Measurements from ENCODE around the gene NACC2. TPM values are rescaled to one million over a fixed set of nuclear protein-coding genes. Genes with fewer than 3 reads are reported as not detected.

NACC2 gene
- polyA plus RNA-seq, 1 of the 3 experiments (the other 2 are of a cell fraction) = 22.1 TPM

GRCh38 chr9:135975834-135976233, 119.3 kb downstream of the NACC2 start (continued):
- TF ChIP-seq CTCF (IDR thresholded peaks at IDR 0.05) (no peak), SMC3 (IDR thresholded peaks at IDR 0.05; ENCODE audit: low read depth, low read length) (no peak), GABPA (IDR thresholded peaks at IDR 0.05; ENCODE audit: low read depth) (no peak), PBX3 (IDR thresholded peaks at IDR 0.05) (no peak), NFIC (IDR thresholded peaks at IDR 0.05; ENCODE audit: borderline replicate concordance) (no peak)

- Histone ChIP-seq H3K4me2 (no peak overlapping the region), H3K27ac (ENCODE audit: low read depth in 2 of 2, low read length in 1 of 2) (no peak overlapping the region), H3K9ac (no peak overlapping the region), H3K36me3 (replicated peaks in 1 of 2; ENCODE audit: control insufficient read depth in 1 of 2, insufficient read depth in 2 of 2, low read length in 1 of 2) (no peaks in the 10 kb centered on the region), H4K20me1 (ENCODE audit: insufficient read depth) (no peaks in the 10 kb centered on the region), H3K9me2 (no peaks in the 10 kb centered on the region), H3K79me2 (ENCODE audit: insufficient read depth) (no peaks in the 10 kb centered on the region), H3K27me3 (ENCODE audit: insufficient read depth) (no peaks in the 10 kb centered on the region), H3K4me1 (ENCODE audit: control insufficient read depth in 1 of 2, insufficient read depth in 2 of 2, low read depth in 1 of 2, low read length in 1 of 2) (peaks cover 6 to 19% of the 10 kb centered on the region in 2 experiments; a peak in 2 of 4 replicates), H3K4me3 (ENCODE audit: low read depth in 2 of 2, low read length in 1 of 2) (no peak overlapping the region), H3K9me3 (no peaks in the 10 kb centered on the region), H3F3A (replicated peaks; ENCODE audit: insufficient read depth) (no peaks in the 10 kb centered on the region), H2AFZ (ENCODE audit: low read depth) (no peak overlapping the region)
- WGBS (ENCODE audit: low lambda C conversion rate) = 52% methylated on average over 10 of the region's 10 CpGs
- CTCF ChIA-PET = interaction anchor here (1.1 to 3.5 kb wide), 2 partner anchors 148 to 167 kb away, joined by 3 to 18 read pairs; no protein-coding TSS in a partner anchor
- TF ChIP-seq MAX (IDR thresholded peaks at IDR 0.05; ENCODE audit: low read depth) = no peak
- no peak for TF ChIP-seq RFX5 (IDR thresholded peaks at IDR 0.05; ENCODE audit: low read length)
- no peak for TF ChIP-seq FOXM1 (IDR thresholded peaks at IDR 0.05; ENCODE audit: low read depth)
- TF ChIP-seq EZH2phosphoT487 (IDR thresholded peaks at IDR 0.05; ENCODE audit: borderline replicate concordance, low read depth) = no peak
- no peak for TF ChIP-seq FOXJ3 (CRISPR knock-in tag; IDR thresholded peaks at IDR 0.05)
- no peak for TF ChIP-seq CTCF (IDR thresholded peaks at IDR 0.05)
- no peak for TF ChIP-seq YY1 (IDR thresholded peaks at IDR 0.05; ENCODE audit: low read depth)
- no peak for TF ChIP-seq REST (IDR thresholded peaks at IDR 0.05; ENCODE audit: low read depth, low read length)
- no peak for TF ChIP-seq MXI1 (IDR thresholded peaks at IDR 0.05; ENCODE audit: low read depth, low read length)
- TF ChIP-seq PBX3 (IDR thresholded peaks at IDR 0.05) = no peak
- no peak for DNase-seq
- POLR2A ChIA-PET = no interaction called here
These were observed 120.9 kb downstream of the NACC2 start for GRCh38 chr9:135974220-135974573.
